ENCODE measurements around the gene NMNAT1.
A peak's percentile ranks its signal among the peaks of the same experiment; 100 is the strongest.
"Not testable (repeated sequence)": the region's sequence is repeated elsewhere in the genome, so short reads cannot be mapped to it uniquely, and the experiment has no call there.

NMNAT1 gene

GRCh38 chr1:9907441-9907840 lies 35.8 kb upstream of the NMNAT1 start:
- Histone ChIP-seq H3K27ac (ENCODE audit: low read depth, low read length) (no peak overlapping the region), H3K27me3 (ENCODE audit: control insufficient read depth in 1 of 2, insufficient read depth in 2 of 2, low read length in 2 of 2) (no peaks in the 10 kb centered on the region), H3K9ac (ENCODE audit: low read depth in 1 of 2, low read length in 2 of 2) (no peak overlapping the region), H3K4me3 (ENCODE audit: low read depth in 1 of 2, low read length in 2 of 2) (no peak overlapping the region), H3K36me3 (ENCODE audit: control insufficient read depth in 1 of 2, insufficient read depth in 2 of 2, low read length in 2 of 2) (no peaks in the 10 kb centered on the region), H3K9me3 (ENCODE audit: control insufficient read depth in 1 of 2, low read length in 2 of 2) (no peaks in the 10 kb centered on the region), H3K4me1 (ENCODE audit: control insufficient read depth in 1 of 2, insufficient read depth in 2 of 2, low read length in 2 of 2) (peaks cover 25 to 31% of the 10 kb centered on the region in 2 donors)

- no peak overlapping the region for H3K27ac ChIP-seq (ENCODE audit: low read depth, low read length)
- H3K27me3 ChIP-seq (ENCODE audit: control insufficient read depth in 1 of 2, insufficient read depth in 2 of 2, low read length in 2 of 2), result no peaks in the 10 kb centered on the region
- H3K4me3 ChIP-seq (ENCODE audit: low read depth in 1 of 2, low read length in 2 of 2), result peak overlapping the region; percentile 84 to 85
- H3K36me3 ChIP-seq (ENCODE audit: control insufficient read depth in 1 of 2, insufficient read depth in 2 of 2, low read length in 2 of 2), result no peaks in the 10 kb centered on the region
- peak overlapping the region; percentile 48 to 81 for H3K9ac ChIP-seq (ENCODE audit: low read depth in 1 of 2, low read length in 2 of 2)
- peaks cover 27 to 32% of the 10 kb centered on the region in 2 donors for H3K4me1 ChIP-seq (ENCODE audit: control insufficient read depth in 1 of 2, insufficient read depth in 2 of 2, low read length in 2 of 2)
- H3K9me3 ChIP-seq (ENCODE audit: control insufficient read depth in 1 of 2, low read length in 2 of 2), result no peaks in the 10 kb centered on the region
Observed at GRCh38 chr1:9908871-9909233, 34.4 kb upstream of the NMNAT1 start.

- no peaks in the 10 kb centered on the region for H3K9me3 ChIP-seq (ENCODE audit: control insufficient read depth in 1 of 2, low read length in 2 of 2)
- H3K9ac ChIP-seq (ENCODE audit: low read depth in 1 of 2, low read length in 2 of 2), result peak overlapping the region; percentile 48 to 81
- H3K36me3 ChIP-seq (ENCODE audit: control insufficient read depth in 1 of 2, insufficient read depth in 2 of 2, low read length in 2 of 2), result no peaks in the 10 kb centered on the region
- peaks cover 27 to 32% of the 10 kb centered on the region in 2 donors for H3K4me1 ChIP-seq (ENCODE audit: control insufficient read depth in 1 of 2, insufficient read depth in 2 of 2, low read length in 2 of 2)
- peak overlapping the region; percentile 84 to 85 for H3K4me3 ChIP-seq (ENCODE audit: low read depth in 1 of 2, low read length in 2 of 2)
- H3K27me3 ChIP-seq (ENCODE audit: control insufficient read depth in 1 of 2, insufficient read depth in 2 of 2, low read length in 2 of 2), result no peaks in the 10 kb centered on the region
- peak overlapping the region; percentile 75 for H3K27ac ChIP-seq (ENCODE audit: low read depth, low read length)
Observed at GRCh38 chr1:9909234-9910046, 33.8 kb upstream of the NMNAT1 start.

GRCh38 chr1:9910076-9910422 lies 33.2 kb upstream of the NMNAT1 start, which contains the start of gene CTNNBIP1:
CTNNBIP1 (minus strand) TSS chr1:9910269; CDS start chr1:9872064, 38,205 bp downstream.
- Histone ChIP-seq H3K9ac (ENCODE audit: low read depth in 1 of 2, low read length in 2 of 2) (peak within 1 kb of the TSS; percentile 87 to 95), H3K27ac (ENCODE audit: low read depth, low read length) (peak within 1 kb of the TSS; percentile 96), H3K4me1 (ENCODE audit: control insufficient read depth in 1 of 2, insufficient read depth in 2 of 2, low read length in 2 of 2) (peaks cover 27 to 32% of the 10 kb centered on the region in 2 donors), H3K27me3 (ENCODE audit: control insufficient read depth in 1 of 2, insufficient read depth in 2 of 2, low read length in 2 of 2) (no peaks in the 10 kb centered on the region), H3K36me3 (ENCODE audit: control insufficient read depth in 1 of 2, insufficient read depth in 2 of 2, low read length in 2 of 2) (no peaks in the 10 kb centered on the region), H3K4me3 (ENCODE audit: low read depth in 1 of 2, low read length in 2 of 2) (peak within 1 kb of the TSS; percentile 88 to 91), H3K9me3 (ENCODE audit: control insufficient read depth in 1 of 2, low read length in 2 of 2) (no peaks in the 10 kb centered on the region)

GRCh38 chr1:9910423-9911178 lies 32.7 kb upstream of the NMNAT1 start:
- peak overlapping the region; percentile 88 to 91 for H3K4me3 ChIP-seq (ENCODE audit: low read depth in 1 of 2, low read length in 2 of 2)
- H3K4me1 ChIP-seq (ENCODE audit: control insufficient read depth in 1 of 2, insufficient read depth in 2 of 2, low read length in 2 of 2), result peaks cover 27 to 32% of the 10 kb centered on the region in 2 donors
- peak overlapping the region; percentile 96 for H3K27ac ChIP-seq (ENCODE audit: low read depth, low read length)
- no peaks in the 10 kb centered on the region for H3K36me3 ChIP-seq (ENCODE audit: control insufficient read depth in 1 of 2, insufficient read depth in 2 of 2, low read length in 2 of 2)
- H3K27me3 ChIP-seq (ENCODE audit: control insufficient read depth in 1 of 2, insufficient read depth in 2 of 2, low read length in 2 of 2), result no peaks in the 10 kb centered on the region
- no peaks in the 10 kb centered on the region for H3K9me3 ChIP-seq (ENCODE audit: control insufficient read depth in 1 of 2, low read length in 2 of 2)
- H3K9ac ChIP-seq (ENCODE audit: low read depth in 1 of 2, low read length in 2 of 2), result peak overlapping the region; percentile 87 to 95

GRCh38 chr1:9912264-9912936 lies 30.9 kb upstream of the NMNAT1 start:
- Histone ChIP-seq H3K36me3 (ENCODE audit: control insufficient read depth in 1 of 2, insufficient read depth in 2 of 2, low read length in 2 of 2) (no peaks in the 10 kb centered on the region), H3K9ac (ENCODE audit: low read depth in 1 of 2, low read length in 2 of 2) (no peak overlapping the region), H3K27me3 (ENCODE audit: control insufficient read depth in 1 of 2, insufficient read depth in 2 of 2, low read length in 2 of 2) (no peaks in the 10 kb centered on the region), H3K27ac (ENCODE audit: low read depth, low read length) (no peak overlapping the region), H3K4me3 (ENCODE audit: low read depth in 1 of 2, low read length in 2 of 2) (no peak overlapping the region), H3K4me1 (ENCODE audit: control insufficient read depth in 1 of 2, insufficient read depth in 2 of 2, low read length in 2 of 2) (peaks cover 27 to 31% of the 10 kb centered on the region in 2 donors), H3K9me3 (ENCODE audit: control insufficient read depth in 1 of 2, low read length in 2 of 2) (no peaks in the 10 kb centered on the region)

- no peaks in the 10 kb centered on the region for H3K36me3 ChIP-seq (ENCODE audit: control insufficient read depth in 1 of 2, insufficient read depth in 2 of 2, low read length in 2 of 2)
- no peak overlapping the region for H3K4me3 ChIP-seq (ENCODE audit: low read depth in 1 of 2, low read length in 2 of 2)
- no peaks in the 10 kb centered on the region for H3K9me3 ChIP-seq (ENCODE audit: control insufficient read depth in 1 of 2, low read length in 2 of 2)
- H3K27me3 ChIP-seq (ENCODE audit: control insufficient read depth in 1 of 2, insufficient read depth in 2 of 2, low read length in 2 of 2), result no peaks in the 10 kb centered on the region
- H3K4me1 ChIP-seq (ENCODE audit: control insufficient read depth in 1 of 2, insufficient read depth in 2 of 2, low read length in 2 of 2), result peaks cover 16 to 18% of the 10 kb centered on the region in 2 donors
- no peak overlapping the region for H3K9ac ChIP-seq (ENCODE audit: low read depth in 1 of 2, low read length in 2 of 2)
- no peak overlapping the region for H3K27ac ChIP-seq (ENCODE audit: low read depth, low read length)
Observed at GRCh38 chr1:9914610-9914937, 28.7 kb upstream of the NMNAT1 start.

GRCh38 chr1:9916452-9916851 lies 26.8 kb upstream of the NMNAT1 start:
- Histone ChIP-seq H3K9ac (ENCODE audit: low read depth in 1 of 2, low read length in 2 of 2) (no peak overlapping the region), H3K36me3 (ENCODE audit: control insufficient read depth in 1 of 2, insufficient read depth in 2 of 2, low read length in 2 of 2) (no peaks in the 10 kb centered on the region), H3K27ac (ENCODE audit: low read depth, low read length) (no peak overlapping the region), H3K4me3 (ENCODE audit: low read depth in 1 of 2, low read length in 2 of 2) (no peak overlapping the region), H3K27me3 (ENCODE audit: control insufficient read depth in 1 of 2, insufficient read depth in 2 of 2, low read length in 2 of 2) (no peaks in the 10 kb centered on the region), H3K4me1 (ENCODE audit: control insufficient read depth in 1 of 2, insufficient read depth in 2 of 2, low read length in 2 of 2) (peaks cover 7 to 8% of the 10 kb centered on the region in 2 donors), H3K9me3 (ENCODE audit: control insufficient read depth in 1 of 2, low read length in 2 of 2) (no peaks in the 10 kb centered on the region)

- not testable (repeated sequence) for H3K4me1 ChIP-seq (ENCODE audit: control insufficient read depth in 1 of 2, insufficient read depth in 2 of 2, low read length in 2 of 2); H3K4me3 ChIP-seq (ENCODE audit: low read depth in 1 of 2, low read length in 2 of 2); H3K9me3 ChIP-seq (ENCODE audit: control insufficient read depth in 1 of 2, low read length in 2 of 2); H3K36me3 ChIP-seq (ENCODE audit: control insufficient read depth in 1 of 2, insufficient read depth in 2 of 2, low read length in 2 of 2); H3K9ac ChIP-seq (ENCODE audit: low read depth in 1 of 2, low read length in 2 of 2); H3K27ac ChIP-seq (ENCODE audit: low read depth, low read length); H3K27me3 ChIP-seq (ENCODE audit: control insufficient read depth in 1 of 2, insufficient read depth in 2 of 2, low read length in 2 of 2)
Observed at GRCh38 chr1:9917495-9917894, 25.8 kb upstream of the NMNAT1 start.

GRCh38 chr1:9917901-9918300 lies 25.4 kb upstream of the NMNAT1 start:
- Histone ChIP-seq H3K4me1 (ENCODE audit: control insufficient read depth in 1 of 2, insufficient read depth in 2 of 2, low read length in 2 of 2) (no peaks in the 10 kb centered on the region), H3K27ac (ENCODE audit: low read depth, low read length) (no peak overlapping the region), H3K36me3 (ENCODE audit: control insufficient read depth in 1 of 2, insufficient read depth in 2 of 2, low read length in 2 of 2) (no peaks in the 10 kb centered on the region), H3K9me3 (ENCODE audit: control insufficient read depth in 1 of 2, low read length in 2 of 2) (no peaks in the 10 kb centered on the region), H3K27me3 (ENCODE audit: control insufficient read depth in 1 of 2, insufficient read depth in 2 of 2, low read length in 2 of 2) (no peaks in the 10 kb centered on the region), H3K9ac (ENCODE audit: low read depth in 1 of 2, low read length in 2 of 2) (no peak overlapping the region), H3K4me3 (ENCODE audit: low read depth in 1 of 2, low read length in 2 of 2) (no peak overlapping the region)

All from duodenal mucosa (tissue), 2 donors.